Fibroblast of skin of right biceps (primary cell): ENCODE measurements around the gene SCAP.
A peak's percentile ranks its signal among the peaks of the same experiment; 100 is the strongest.

Source experiments
- DNase-seq: peaks from one replicate; pipeline ENCODE4 v3.0.0-alpha.2; 2013

Gene SCAP

DNA sequence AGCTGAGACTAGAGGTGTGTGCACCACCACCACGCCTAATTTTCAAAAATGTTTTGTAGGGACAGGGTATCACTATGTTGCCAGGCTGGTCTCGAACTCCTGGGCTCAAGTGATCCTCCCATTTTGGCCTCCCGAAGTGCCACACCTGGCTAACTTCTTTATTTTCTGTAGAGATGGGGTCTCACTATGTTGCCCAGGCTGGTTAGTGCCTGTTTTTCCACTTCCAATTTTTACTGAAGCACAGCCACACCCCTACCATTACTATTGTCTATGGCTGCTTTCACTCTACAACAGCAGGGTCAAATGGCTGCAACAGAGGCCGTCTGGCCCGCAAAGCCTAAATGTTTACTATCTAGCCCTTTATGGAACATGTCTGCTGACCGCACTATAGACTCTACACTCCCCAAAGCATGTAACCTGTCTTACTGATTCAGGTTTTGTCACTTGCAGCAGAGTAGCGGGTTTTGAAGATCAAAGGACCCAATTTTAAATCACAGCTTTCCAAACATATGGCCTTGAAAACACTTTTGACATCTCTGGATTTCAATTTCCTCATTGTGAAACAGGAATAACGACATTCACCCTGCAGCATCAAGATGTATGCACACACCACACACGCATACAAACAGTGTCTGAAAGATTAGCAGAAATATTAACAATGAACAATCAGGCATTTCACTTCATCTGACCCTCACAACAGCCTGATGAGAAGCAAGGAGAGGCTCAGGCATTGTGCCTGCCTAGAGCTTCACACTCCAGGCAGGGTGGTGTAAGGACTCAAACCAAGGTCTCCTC, 46.1 kb downstream of the SCAP start:
- no peak for DNase-seq

DNA sequence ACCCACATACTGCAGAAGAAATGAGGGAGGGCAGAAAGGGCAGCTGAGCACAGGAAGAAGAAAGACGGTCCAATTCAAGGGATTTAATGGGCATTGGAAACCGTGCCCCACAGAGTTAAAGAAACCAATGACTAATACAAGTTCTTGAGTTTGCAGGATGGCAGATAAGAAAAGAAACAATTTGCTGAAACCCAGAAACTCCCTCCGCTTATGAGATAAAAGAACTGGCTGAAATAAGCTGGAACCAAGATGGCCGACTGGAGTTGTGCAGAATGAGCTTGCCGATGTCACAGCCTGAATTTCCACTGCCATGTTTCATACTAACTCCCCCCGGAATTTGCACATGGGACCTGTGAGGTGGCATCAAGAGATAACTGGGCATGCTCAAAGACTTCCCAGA, 47.1 kb downstream of the SCAP start:
- DNase-seq, result no peak

DNA sequence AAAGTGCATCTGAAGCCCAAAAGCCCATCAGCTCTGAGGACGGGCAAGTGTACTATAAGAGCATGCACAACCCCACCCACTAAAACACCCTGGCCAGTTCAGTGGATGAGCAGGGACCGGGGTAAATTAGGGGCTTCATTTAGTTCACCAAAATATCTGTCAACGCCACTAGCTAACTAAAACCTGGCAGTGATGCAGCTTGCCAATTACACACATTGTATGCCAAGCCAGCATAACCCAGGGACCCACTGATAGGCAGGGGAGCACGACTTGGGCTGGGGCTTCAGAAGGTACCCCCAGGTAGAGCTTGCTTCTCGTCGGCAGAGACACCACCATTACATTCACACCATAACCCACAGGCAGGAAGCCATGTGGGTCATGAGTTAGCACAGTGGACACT, 47.9 kb downstream of the SCAP start:
- no peak for DNase-seq

DNA sequence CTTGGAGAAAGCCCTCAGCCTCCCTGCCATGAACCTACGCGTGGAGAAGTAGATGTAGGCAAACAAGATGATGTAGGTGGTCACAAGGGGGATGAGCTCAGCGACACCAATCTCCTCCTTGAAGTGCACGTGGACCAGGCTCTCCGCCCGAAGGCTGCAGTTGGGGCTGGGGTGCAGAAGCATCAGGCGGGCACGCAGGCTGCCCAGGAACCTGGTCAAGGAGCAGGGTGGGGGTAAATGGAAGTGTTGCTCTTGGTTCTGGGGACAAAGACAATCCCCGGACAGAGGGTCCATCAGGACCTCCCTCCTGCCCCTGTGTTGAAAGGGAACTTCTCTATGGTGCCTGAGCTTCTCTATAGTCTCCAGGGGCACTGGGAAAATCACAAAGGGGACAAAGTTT, 49.8 kb downstream of the SCAP start:
- no peak for DNase-seq

DNA sequence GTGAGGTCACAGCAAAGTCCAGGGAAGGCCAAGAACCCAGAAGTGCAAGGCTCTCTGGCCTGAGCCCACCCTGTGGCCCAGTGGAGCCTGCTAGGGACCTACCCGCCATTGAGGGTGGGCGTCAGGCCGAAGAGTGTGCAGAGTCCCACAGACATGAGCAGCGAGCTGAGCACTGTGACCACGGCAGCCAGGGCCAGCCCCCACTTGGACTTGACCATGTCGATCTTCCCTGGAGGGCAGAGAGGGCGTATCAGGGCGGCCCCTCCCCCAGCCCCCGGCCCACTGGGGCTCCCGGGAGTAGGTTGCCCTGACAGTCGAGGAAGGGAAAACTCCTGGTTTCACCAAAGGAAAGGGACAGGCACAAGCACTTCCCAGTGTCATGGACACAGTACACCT, 50.4 kb downstream of the SCAP start:
- no peak for DNase-seq

DNA sequence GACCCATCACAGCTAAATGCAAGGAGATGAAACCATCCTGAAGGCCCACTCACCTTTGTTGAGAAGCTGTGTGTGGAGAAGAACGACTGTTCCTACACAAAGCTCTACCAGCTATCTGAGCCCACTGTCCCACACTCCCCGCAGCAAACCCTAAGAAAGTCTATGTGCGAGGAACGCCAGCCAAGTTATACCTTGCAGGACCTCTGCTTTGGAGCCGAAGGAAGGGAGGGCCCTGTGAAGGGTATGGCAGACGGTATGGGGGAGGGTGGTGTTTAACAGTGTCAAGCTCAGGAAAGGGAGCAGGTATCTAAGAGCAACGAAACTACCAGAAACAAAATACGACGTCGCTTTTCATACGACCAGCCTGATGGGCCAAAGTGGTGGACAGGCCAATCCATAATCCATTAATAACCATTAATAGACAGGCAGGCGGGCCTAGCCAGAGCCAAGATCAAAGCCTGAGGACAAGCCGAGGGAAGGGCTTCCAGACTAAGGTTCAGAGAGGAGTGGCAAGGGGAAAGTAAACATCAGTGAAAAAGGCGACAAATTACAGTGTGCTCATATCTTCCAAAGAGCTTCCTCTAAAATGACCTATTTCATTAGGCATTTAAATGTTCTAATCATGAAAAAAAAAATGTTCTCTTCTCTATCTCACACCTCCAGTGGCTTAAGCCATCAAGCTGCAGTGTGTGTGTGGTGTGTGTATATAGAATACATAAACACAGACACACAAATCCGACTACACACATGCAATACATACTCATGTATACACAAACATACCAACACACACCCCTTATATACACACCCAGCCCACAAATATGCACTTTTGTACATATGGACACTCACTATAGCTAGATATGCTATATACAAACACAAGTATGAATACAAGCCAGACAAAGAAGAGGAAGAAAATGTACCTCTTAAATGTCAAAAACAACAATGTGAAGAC, 51.0 kb downstream of the SCAP start:
- DNase-seq, result no peak

DNA sequence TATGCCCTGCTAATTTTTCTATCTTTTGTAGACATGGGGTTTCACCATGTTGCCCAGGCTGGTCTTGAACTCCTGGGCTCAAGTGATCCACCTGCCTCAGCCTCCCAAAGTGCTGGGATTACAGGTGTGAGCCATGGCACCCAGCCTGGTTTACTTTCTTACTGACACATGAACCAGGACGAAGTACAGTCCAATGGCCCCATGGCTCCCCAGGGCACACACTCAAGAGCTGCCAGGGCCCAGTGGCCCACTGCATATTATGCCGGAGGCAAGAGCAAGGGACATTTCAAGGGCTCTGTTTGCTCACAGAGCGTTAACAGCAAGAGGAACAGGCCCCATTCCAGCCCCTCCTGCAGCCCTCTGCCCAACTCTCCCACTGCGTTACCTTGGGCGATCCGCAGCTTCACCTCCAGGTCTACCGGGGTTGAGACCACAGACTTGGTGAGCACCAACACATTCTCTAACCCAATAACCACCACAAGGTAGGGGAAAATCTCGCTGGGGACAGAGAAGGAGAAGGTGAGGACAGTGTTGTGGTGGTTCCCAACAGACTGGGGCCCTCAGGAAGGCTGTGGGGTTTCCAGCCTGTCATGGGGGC, 52.1 kb downstream of the SCAP start:
- DNase-seq, result no peak

DNA sequence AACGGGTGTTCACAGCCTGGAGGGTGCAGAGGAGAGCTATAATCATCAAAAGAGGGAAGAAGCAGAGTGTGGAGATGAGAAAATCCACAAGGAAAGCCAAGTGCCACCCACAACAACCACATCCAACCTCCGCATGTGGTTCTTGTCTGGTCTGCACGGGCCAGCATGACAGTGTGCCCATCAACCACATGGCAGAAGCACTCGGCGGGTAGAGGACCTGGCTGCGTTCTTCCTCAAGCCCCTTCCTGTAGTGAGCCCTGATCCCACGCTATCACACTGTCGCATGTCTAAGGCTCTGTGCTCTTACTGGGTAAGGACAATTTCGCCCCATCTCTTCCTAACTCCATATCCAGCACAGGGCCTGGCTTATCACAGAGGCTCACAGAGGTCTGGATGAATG, 53.0 kb downstream of the SCAP start:
- no peak for DNase-seq

DNA sequence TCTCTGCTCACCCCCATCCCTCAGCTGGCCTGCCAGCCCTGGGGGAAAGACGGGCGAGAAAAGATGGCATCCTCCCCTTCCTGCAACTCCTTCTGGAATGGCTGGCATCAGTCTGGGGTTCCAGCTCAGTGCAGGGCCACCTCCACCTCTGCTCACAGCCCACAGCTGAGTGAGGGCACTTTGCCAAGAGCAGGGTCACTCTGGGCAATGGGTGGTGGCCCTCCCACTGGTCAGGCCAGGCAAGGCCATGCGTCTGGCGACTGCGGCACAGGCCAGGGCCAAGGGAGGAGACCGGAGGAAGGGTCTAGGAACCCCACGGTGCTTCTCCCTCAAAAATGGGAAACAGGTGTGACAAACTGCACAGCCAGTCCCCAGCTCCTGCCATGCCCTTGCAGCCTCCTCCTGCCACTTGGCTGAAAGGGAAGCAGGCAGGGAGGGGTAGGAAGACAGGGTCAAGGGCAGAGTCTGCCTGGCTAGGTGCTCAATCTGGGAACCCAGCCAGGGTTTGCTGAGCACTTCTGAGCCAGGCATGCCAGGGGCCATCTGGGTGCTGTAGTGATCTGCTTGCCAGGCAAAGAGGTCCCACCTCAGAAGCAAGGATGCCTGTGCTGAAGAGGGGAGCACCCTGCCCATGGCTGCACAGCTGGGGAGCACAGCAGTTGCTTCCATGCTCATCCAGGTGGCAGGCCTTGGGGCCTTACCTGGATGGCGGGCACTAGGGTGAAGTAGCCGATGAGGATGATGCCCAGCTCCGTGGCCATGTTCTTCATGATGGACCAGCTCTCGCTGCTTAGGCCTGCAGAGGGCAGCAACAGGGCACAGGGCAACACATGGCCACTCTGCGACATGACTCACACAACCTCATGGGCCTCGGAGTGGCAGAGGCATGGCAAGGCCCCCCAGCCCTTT, 53.7 kb downstream of the SCAP start:
- no peak for DNase-seq

DNA sequence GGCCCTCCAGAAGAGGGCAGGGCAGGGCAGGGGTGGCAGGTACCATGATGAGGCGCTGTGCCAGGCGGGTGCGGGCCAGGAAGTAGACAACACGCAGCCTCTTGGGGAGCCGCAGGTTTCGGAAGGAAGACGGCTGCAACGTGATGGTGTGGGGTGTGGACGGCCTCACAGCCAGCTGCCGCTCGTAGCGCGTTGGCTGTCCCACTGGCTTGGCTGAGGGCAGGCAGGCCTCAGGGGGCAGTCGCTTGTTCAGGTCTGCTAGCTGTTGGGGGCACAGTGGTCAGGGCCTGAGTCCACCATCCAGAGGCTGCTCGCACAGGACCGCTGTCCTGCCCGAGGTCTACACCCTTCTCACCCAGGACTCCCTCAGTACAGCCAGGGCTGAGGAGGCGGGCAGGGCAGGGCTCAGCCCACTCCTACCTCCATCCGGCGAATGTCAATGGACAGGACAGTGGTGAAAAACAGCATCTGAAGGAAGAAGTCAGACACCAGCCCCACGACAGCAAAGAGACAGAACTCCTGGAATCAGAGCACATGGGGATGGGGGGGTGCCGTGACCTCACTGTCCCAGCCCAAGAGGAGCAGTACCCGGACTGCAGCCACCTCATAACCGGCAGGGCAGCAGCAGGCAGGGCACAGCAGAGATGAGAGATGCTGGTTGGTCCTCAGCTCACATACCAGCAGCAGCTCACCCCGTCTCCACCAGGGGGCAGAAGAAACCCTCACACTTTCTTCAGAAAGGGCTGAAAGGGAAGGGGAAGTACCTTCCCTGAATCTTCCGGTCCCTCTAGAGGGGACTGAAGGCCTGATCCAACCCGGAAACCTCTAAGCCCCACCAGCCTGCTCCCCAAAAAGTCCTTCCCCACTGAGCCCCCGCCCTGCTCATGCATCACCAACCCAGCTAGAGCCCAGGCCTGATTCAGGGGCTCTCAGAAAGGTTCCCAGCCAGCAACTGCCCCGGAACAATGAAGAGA, 54.9 kb downstream of the SCAP start:
- DNase-seq, result peak; percentile 85

DNA sequence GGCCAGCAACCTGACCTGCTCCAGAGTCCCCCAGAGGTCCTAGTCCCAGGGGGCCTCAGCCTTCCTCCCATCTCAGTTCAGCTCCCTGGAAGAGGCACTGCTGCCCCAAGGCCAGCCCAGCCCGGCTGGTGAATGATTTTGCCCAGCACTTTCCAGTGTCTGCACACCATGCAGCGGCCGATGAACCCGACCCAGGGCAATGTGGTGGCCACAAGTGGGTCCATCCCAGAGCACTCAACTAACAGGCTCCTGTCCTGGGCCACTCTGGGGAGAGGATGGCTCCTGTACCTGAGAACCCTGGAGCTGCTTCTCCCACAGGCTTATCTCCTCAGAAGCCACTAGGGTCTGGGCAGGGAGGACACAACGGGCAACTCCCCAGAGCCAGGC, 55.7 kb downstream of the SCAP start:
- DNase-seq, result no peak

DNA sequence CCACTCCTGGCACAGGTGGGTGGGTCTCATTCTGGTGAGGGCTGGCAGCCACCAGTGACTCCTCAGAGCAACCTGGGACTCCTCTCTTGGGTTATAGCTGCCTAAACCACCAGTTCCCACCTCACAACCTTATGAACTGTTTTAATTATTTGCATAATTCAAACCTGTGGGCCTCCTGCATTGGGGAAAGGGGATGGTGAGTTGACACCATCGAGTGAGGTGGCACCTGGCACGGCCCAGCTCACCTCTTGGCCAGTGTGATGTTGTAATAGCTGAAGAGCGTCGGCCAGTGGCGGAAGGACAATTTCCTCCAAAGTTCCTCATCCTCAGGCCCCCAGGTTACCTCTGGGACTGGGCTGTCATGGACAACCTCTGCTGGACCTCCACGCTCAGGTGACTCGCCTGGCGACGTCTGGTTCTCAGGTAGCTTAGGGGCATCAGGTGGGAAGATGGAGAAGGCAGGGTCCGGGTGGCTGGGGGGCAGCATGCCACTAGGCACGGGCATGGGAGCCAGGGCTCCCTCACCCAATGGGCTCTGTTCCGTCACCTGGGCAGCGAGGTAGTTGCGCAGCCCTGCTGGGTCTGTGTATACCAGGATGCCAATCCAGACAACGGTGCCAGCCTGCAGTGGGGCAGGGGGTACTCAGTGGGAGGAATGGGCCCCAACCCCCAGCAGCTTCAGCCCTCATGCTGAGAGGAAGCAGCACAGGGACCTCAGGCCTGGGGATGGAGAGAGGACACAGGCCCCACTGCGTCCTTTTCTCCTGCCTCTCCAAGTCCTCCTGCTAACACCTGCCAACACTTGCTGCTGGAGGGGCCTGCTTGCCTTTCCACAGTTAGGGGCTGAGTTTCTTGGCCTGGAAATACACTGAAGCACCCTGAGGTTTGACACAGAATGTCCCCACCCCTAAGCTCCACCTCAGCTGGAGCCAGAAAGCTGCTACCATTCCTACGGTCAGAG, 56.4 kb downstream of the SCAP start:
- no peak for DNase-seq

DNA sequence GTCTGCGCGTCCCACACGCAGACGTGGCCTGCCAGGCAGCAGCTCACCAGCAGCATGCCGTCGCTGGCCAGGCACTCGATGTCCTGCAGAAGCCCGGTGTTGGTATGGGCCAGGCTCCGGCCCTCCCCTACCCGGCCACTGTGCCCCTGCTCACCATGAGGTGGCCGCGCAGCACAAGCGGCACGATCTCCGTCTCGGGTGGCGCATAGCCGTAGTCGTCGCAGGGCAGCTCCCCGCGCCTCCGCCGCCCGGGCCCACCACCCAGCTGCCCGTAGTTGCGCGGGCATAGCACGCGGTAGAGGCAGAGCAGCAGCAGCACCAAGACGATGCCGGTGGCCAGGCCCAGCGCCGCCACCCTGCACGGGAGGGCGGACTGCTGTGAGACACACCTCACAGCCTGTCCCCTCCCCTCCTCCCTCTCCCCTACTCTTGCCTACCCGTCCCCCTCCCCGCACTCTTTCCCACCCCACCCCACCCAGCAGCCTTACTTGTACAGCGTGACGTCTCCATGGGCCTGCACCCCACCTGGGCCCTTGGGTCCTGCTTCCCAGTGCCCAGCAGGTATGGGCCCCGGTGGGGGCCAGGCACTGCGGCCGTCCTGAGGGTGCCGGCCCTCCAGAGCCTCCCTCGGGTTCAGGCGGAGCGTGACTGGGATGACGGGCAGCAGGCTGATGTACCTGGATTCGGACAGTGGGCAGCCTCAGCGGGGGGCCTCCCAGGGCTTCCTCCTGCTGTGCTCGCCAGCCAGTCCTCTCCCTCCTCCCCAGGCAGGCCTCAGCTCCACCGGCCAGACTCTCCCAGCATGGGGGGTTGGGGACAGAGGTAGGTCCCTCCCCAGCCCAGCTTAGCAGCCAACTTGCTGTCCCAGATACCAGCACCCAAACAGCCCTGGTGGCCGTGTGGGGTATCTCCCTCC, 57.3 kb downstream of the SCAP start:
- no peak for DNase-seq

DNA sequence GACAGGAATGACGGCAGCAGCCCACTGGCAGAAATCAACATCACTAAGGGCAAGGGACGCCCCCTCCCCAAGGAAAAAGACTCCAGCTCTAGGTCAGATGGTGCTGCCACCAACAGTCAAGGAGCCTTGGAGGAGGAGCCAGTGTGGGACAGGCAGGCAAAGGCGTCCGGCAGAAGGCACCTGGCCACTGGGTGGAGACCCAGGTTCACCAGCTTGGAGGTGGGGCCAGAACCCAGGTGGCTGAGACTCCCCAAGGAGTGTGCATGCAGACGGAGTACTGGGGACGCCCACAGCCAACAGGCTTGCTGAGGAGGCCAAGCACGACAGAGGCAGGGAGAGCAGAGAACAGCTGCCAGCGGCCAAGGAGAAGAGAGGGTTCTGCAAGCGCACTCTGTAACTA, 59.7 kb downstream of the SCAP start:
- DNase-seq, result no peak

DNA sequence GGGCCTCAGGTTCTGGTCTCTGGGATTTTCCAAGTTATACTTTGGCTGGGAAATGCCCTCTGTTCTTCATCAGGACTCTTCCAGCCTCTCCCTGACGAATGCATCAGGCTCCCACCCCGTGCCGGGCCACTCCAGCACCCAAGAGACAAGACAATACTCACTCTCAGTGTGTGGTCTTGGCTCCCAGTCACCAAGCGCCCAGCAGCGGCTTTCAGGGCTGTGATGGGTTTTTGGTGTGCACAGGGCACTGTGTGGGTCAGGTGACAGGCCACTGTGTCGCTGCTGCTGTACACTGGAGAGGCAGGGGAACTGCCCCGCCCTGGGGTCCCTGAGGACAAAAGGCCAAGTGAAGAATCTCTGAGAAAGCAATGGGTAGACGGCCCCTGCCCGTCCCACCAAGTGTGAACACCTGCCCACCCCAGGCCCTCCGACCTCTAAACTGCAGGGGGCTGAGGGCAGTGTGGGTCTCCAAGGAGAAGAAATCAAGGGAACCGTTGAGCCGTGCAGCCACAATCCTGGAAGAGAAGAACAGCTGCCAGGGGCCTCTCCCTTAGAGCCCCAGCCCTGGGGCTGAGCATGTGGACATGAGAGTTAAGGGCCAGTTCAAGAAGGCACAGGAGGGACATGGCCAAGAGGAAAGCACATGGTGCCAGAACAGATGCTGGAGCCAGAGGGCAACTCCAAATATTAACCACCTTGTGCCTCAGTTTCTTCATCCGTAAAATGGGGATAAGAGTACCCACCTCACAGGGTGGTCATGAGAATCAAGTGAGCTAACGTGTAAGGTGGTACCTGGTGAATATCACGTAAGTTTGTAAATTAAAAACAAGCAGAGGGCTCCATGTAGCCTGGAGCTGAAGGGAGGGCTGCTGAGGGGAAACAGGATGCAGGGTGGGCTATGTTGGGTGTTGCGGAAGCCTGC, 60.8 kb downstream of the SCAP start:
- DNase-seq, result no peak

DNA sequence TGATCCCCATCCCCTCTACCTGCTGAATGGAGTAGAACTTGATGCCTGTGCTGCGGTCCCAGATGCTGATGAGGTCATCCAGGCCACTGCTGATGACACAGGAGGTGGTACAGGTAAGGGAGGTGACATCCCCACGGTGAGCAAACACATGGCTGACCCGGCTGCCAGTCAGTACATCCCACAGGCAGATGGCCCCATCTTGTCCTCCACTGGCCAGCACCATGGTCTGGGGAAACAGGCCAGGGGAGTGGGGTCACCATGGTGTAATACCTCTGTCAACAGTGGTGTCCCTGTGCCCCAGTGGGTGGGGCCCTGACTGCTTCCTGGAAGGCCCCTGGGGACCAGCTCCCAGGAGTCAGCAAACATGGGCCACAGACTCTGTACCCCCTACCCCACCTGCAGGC, 61.6 kb downstream of the SCAP start:
- no peak for DNase-seq

DNA sequence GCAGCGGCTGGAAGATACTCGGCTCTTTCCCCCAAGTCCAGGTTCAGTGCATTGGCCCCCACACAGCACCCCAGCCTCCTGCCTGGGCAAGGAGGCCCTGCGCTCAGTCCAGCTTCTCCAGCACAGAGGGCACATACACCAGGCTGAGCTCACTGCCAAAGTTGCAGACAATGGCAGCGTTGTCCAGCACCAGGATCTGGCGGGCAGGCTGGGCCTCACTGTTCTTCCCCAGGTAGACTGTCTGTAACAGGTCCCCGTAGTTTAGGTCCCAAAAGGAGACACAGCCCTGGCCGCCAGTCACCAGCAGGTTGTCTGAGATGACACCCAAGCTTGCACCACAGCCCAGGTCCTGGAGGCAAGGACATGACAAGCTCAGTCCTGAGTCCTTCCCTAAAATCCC, 62.0 kb downstream of the SCAP start:
- no peak for DNase-seq
